Activated B cell treated with CpG ODN at 0.5 μM for 24 hours (primary cell): Measurements from ENCODE around the gene GALNT3. TPM values are rescaled to one million over a fixed set of nuclear protein-coding genes. Genes with fewer than 3 reads are reported as not detected.

Experiments used
- total RNA-seq: library from RNA; stranded (reverse); gene quantifications from 2 replicates; pipeline ENCODE4 v1.2.3, GENCODE V29; 2022

The GALNT3 gene
- total RNA-seq, 1 donor from 2014 or later = 14.4 TPM

Other genes with a start within 250 kb of the GALNT3 start
- gene TTC21B, start 159.5 kb upstream of the GALNT3 start, total RNA-seq = 24.9 and 29.2 TPM in 2 replicates